T-helper 1 cell treated with Interleukin-12 subunit alpha and Interleukin-12 subunit beta and Interleukin-4 antibody, amounts not matched to agents 30 μg/mL and 1 μg/mL, for 36 hours (primary cell): ENCODE measurements around the gene DPF1.

Source experiments
- H3K27ac Mint-ChIP-seq: one replicate; pipeline ENCODE4 v1.8.0; 2021; ENCODE audit warnings: mild to moderate bottlenecking, mixed read lengths
- H3K27me3 Mint-ChIP-seq: one replicate; pipeline ENCODE4 v1.8.0; 2021; ENCODE audit warnings: low read depth, mixed read lengths
- H3K36me3 Mint-ChIP-seq: one replicate; pipeline ENCODE4 v1.8.0; 2021; ENCODE audit warnings: low read depth, mixed read lengths
- H3K4me1 Mint-ChIP-seq: one replicate; pipeline ENCODE4 v1.8.0; 2021; ENCODE audit warnings: low read depth, mixed read lengths
- H3K4me3 Mint-ChIP-seq: one replicate; pipeline ENCODE4 v1.8.0; 2021; ENCODE audit warnings: mild to moderate bottlenecking, moderate library complexity, mixed read lengths
- H3K9me3 Mint-ChIP-seq: one replicate; pipeline ENCODE4 v1.8.0; 2021; ENCODE audit warnings: mixed read lengths

DPF1 gene

GRCh38 chr19:38203197-38203596 lies 20.8 kb downstream of the DPF1 start:
- no peaks in the 10 kb centered on the region for H3K36me3 Mint-ChIP-seq
- H3K4me3 Mint-ChIP-seq = no peak overlapping the region
- H3K27ac Mint-ChIP-seq = no peak overlapping the region
- H3K27me3 Mint-ChIP-seq = peaks cover 4% of the 10 kb centered on the region
- H3K4me1 Mint-ChIP-seq = no peaks in the 10 kb centered on the region
- no peaks in the 10 kb centered on the region for H3K9me3 Mint-ChIP-seq

DNA sequence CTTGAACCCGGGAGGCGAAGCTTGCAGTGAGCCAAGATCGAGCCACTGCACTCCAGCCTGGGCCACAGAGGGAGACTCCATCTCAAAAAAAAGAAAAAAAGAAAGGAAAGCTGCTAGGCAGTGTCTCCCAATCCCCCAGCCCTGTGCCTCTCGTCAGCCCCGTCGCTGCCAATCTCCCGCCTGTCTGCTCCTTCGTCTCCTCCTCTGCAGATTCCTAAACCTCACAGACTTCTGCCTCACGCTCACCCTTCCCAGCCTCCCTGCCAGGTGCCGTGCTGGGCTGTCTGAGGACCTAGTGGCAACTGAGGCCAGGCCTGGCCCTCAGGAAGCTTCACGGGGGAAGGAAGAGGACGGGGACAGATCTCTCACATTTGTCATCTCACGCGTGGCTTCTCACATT lies 21.5 kb downstream of the DPF1 start:
- H3K4me1 Mint-ChIP-seq = no peaks in the 10 kb centered on the region
- no peaks in the 10 kb centered on the region for H3K9me3 Mint-ChIP-seq
- no peaks in the 10 kb centered on the region for H3K27me3 Mint-ChIP-seq
- no peak overlapping the region for H3K27ac Mint-ChIP-seq
- H3K36me3 Mint-ChIP-seq = no peaks in the 10 kb centered on the region
- H3K4me3 Mint-ChIP-seq = no peak overlapping the region

- H3K4me1 Mint-ChIP-seq = no peaks in the 10 kb centered on the region
- no peak overlapping the region for H3K4me3 Mint-ChIP-seq
- no peak overlapping the region for H3K27ac Mint-ChIP-seq
- H3K9me3 Mint-ChIP-seq = no peaks in the 10 kb centered on the region
- no peaks in the 10 kb centered on the region for H3K36me3 Mint-ChIP-seq
- H3K27me3 Mint-ChIP-seq = no peaks in the 10 kb centered on the region
Observed at GRCh38 chr19:38201731-38202130, 22.3 kb downstream of the DPF1 start.

GRCh38 chr19:38199340-38199739 lies 24.7 kb downstream of the DPF1 start:
- Mint-ChIP-seq H3K9me3 (peaks cover 6% of the 10 kb centered on the region), H3K27ac (no peak overlapping the region), H3K4me1 (peaks cover 2% of the 10 kb centered on the region), H3K4me3 (no peak overlapping the region), H3K27me3 (no peaks in the 10 kb centered on the region), H3K36me3 (peaks cover 4% of the 10 kb centered on the region)

DNA sequence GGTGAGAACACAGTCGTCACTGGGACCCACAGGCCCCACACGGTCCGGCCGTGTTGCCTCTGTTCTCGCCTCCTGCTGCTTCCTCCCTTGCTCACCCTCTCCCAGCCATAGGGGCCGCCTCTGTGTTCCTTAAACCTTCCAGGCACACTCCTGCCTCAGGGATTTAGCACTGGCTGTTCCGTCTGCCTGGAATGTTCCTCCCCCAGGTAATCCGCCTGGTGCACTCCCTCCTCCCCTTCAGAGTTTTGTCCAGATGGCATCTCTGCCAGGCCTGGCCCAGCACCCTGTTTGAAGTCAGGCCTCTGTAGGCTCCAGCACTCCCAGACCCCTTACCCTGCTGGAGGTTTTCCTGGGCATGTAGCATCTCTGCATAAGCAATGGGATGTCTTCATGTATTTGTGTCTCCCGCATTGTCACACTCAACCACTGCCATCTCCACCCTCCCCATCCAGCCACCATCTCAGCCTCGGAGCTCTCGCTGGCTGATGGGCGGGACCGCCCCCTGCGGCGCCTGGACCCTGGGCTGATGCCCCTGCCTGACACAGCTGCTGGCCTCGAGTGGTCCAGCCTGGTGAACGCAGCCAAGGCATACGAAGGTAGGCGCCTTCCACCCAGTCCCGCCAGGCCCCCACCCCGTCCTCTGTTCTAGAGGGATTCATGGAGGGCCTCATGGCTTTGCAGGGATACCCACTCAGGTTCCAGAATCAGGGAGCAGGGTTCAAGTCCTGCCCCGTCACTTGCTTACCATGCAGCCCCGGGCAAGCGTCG lies 25.9 kb downstream of the DPF1 start:
- peaks cover 4% of the 10 kb centered on the region for H3K36me3 Mint-ChIP-seq
- H3K4me3 Mint-ChIP-seq = no peak overlapping the region
- peaks cover 6% of the 10 kb centered on the region for H3K9me3 Mint-ChIP-seq
- H3K27me3 Mint-ChIP-seq = no peaks in the 10 kb centered on the region
- H3K27ac Mint-ChIP-seq = no peak overlapping the region
- peaks cover 2% of the 10 kb centered on the region for H3K4me1 Mint-ChIP-seq

DNA sequence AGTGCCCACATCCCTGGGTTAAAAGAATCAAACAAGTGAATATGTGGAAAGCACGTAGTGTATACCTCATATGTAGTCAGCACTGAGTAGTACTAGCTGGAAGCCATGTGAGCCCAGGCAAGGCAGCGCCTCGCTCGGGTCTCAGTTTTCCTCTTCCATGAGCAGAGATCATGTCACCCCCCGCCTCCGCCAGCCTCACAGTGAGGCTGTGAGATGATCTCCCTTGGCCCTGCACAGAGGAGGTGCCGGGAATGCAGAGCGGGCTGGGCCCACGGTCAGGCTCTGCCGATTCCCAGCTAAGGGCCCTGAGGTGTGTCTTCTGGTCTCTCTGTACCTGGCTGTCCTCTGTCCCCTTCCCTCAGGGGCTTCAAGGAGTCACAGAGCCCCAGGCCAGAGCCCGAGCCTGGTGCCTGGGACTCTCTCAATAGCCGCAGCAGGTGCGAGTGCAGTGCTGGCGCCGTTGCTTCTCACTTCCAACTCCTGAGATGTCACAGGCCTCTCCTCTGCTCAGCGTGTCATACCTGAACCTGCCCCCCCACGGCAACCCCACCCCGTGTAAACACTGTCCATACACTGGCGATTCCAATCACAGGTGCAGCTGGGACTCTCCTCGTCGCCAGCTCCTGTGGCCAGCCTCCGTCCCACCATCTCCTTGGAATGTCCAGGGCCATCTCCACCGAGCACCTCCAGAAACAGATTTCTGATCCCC lies 26.9 kb downstream of the DPF1 start:
- Mint-ChIP-seq H3K27me3 (no peaks in the 10 kb centered on the region), H3K36me3 (peaks cover 4% of the 10 kb centered on the region)

DNA sequence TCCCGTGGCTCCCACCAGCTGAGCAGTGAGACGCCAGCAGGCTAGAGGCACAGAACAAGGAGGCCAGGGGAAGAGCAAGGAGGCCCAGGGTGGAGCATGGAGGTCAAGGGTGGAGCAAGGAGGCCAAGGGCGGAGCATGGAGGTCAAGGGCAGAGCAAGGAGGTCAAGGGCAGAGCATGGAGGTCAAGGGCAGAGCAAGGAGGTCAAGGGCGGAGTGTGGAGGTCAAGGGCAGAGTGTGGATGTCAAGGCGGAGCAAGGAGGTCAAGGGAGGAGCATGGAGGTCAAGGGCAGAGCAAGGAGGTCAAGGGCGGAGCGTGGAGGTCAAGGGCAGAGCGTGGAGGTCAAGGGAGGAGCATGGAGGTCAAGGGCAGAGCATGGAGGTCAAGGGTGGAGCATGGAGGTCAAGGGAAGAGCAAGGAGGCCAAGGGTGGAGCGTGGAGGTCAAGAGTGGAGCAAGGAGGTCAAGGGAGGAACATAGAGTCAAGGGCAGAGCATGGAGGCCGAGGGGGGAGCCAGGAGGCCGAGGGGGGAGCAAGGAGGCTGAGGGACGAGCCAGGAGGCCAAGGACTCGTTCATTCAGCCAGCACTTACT lies 27.7 kb downstream of the DPF1 start:
- Mint-ChIP-seq H3K9me3 (peaks cover 6% of the 10 kb centered on the region), H3K27me3 (no peaks in the 10 kb centered on the region), H3K27ac (no peak overlapping the region), H3K36me3 (peaks cover 4% of the 10 kb centered on the region), H3K4me3 (no peak overlapping the region), H3K4me1 (peaks cover 2% of the 10 kb centered on the region)

More for the DNA sequence above, 26.9 kb downstream of the DPF1 start:
- H3K4me1 Mint-ChIP-seq = peaks cover 2% of the 10 kb centered on the region
- H3K27ac Mint-ChIP-seq = no peak overlapping the region
- H3K9me3 Mint-ChIP-seq = peaks cover 6% of the 10 kb centered on the region
- no peak overlapping the region for H3K4me3 Mint-ChIP-seq

GRCh38 chr19:38195237-38195636 lies 28.8 kb downstream of the DPF1 start:
- H3K9me3 Mint-ChIP-seq = peaks cover 6% of the 10 kb centered on the region
- H3K27ac Mint-ChIP-seq = no peak overlapping the region
- no peaks in the 10 kb centered on the region for H3K27me3 Mint-ChIP-seq
- H3K4me3 Mint-ChIP-seq = no peak overlapping the region
- peaks cover 4% of the 10 kb centered on the region for H3K36me3 Mint-ChIP-seq
- H3K4me1 Mint-ChIP-seq = peaks cover 2% of the 10 kb centered on the region

GRCh38 chr19:38194061-38194701 lies 29.8 kb downstream of the DPF1 start:
- peaks cover 6% of the 10 kb centered on the region for H3K9me3 Mint-ChIP-seq
- H3K27me3 Mint-ChIP-seq = no peaks in the 10 kb centered on the region
- no peak overlapping the region for H3K27ac Mint-ChIP-seq
- H3K4me1 Mint-ChIP-seq = peaks cover 3% of the 10 kb centered on the region
- H3K36me3 Mint-ChIP-seq = peaks cover 4% of the 10 kb centered on the region
- H3K4me3 Mint-ChIP-seq = no peak overlapping the region

DNA sequence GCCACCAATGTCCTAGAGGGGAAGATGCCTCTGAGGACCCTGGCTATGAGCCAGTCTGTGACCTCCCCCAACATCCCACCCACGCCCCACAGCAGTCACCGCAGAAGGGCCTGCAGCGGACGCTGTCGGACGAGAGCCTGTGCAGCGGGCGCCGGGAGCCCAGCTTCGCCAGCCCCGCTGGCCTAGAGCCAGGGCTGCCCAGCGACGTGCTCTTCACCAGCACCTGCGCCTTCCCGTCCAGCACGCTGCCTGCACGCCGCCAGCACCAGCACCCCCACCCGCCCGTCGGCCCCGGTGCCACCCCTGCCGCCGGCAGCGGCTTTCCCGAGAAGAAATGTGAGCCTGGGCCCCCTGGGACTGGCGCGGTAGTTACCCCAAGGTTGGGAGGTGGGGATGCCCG lies 30.6 kb downstream of the DPF1 start:
- no peak overlapping the region for H3K4me3 Mint-ChIP-seq
- H3K36me3 Mint-ChIP-seq = peaks cover 4% of the 10 kb centered on the region
- H3K27ac Mint-ChIP-seq = no peak overlapping the region
- no peaks in the 10 kb centered on the region for H3K27me3 Mint-ChIP-seq
- H3K9me3 Mint-ChIP-seq = peaks cover 6% of the 10 kb centered on the region
- peaks cover 3% of the 10 kb centered on the region for H3K4me1 Mint-ChIP-seq

DNA sequence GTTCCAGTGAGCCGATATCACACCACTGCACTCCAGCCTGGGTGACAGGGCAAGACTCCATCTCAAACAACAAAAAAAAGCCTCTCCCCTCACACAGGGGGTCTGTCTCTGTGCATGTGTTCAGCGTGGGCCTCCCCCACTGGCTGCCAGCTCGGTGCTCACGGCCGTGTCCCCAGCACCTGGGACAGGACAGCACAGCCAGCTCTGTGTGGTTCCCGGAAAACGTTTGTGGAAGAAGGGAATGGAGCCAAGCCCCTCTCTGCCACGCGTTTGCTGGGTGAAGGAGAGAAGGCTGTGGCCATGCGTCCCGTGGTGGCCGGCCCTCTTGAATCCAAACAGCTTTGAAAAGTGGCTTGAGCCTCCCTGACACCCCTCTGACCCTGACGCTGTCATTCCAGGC lies 32.3 kb downstream of the DPF1 start:
- Mint-ChIP-seq H3K4me3 (no peak overlapping the region), H3K27ac (no peak overlapping the region), H3K9me3 (peaks cover 6% of the 10 kb centered on the region), H3K27me3 (no peaks in the 10 kb centered on the region), H3K4me1 (peaks cover 3% of the 10 kb centered on the region), H3K36me3 (peaks cover 4% of the 10 kb centered on the region)

- H3K36me3 Mint-ChIP-seq = no peaks in the 10 kb centered on the region
- H3K27ac Mint-ChIP-seq = no peak overlapping the region
- H3K9me3 Mint-ChIP-seq = no peaks in the 10 kb centered on the region
- H3K4me3 Mint-ChIP-seq = no peak overlapping the region
- peaks cover 3% of the 10 kb centered on the region for H3K4me1 Mint-ChIP-seq
- H3K27me3 Mint-ChIP-seq = no peaks in the 10 kb centered on the region
Observed at GRCh38 chr19:38190793-38191192, 33.2 kb downstream of the DPF1 start.

DNA sequence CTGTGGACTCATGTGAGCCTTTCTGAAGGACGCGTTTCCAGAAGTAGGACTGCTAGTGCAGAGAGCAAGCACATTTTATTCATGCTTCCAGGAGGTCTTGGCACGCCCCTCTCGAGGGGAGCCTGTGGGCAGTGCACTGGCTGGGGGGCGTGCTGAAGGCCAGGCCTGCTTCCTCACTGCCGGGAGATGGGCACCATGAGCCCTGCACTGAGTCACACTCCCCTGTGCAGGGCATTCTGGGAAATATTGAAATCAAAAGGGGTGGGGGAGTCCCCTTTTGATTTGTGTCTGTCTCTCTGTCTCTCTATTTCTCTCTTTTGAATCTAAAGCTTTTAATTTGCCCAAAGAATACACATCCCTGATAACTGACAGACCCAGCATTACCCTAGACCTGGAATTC lies 34.0 kb downstream of the DPF1 start:
- no peaks in the 10 kb centered on the region for H3K36me3 Mint-ChIP-seq
- H3K9me3 Mint-ChIP-seq = no peaks in the 10 kb centered on the region
- no peak overlapping the region for H3K27ac Mint-ChIP-seq
- peaks cover 2% of the 10 kb centered on the region for H3K4me1 Mint-ChIP-seq
- no peaks in the 10 kb centered on the region for H3K27me3 Mint-ChIP-seq
- H3K4me3 Mint-ChIP-seq = no peak overlapping the region

DNA sequence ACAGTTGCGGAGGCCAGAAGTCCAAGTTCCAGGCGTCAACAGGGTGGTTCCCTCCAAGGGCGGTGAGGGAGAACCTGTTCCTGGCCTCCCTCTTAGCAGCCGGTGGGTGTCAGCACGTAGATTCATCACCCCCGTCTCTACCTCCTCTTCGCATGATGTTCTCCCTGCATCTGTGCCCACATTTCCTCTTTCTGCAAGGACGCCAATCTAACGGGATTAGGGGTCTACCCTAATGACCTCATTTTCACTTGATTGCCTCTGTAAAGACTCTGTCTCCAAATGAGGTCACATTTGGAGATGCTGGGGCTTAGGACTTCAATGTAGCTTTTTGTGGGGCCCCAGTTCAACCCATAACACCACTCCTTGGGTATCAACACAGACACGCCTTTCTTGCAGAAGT lies 38.5 kb downstream of the DPF1 start:
- H3K9me3 Mint-ChIP-seq = peaks cover 5% of the 10 kb centered on the region
- peaks cover 4% of the 10 kb centered on the region for H3K36me3 Mint-ChIP-seq
- H3K4me3 Mint-ChIP-seq = no peak overlapping the region
- H3K4me1 Mint-ChIP-seq = peaks cover 2% of the 10 kb centered on the region
- no peaks in the 10 kb centered on the region for H3K27me3 Mint-ChIP-seq
- no peak overlapping the region for H3K27ac Mint-ChIP-seq
